Lower lobe of right lung (tissue), 2 donors: ENCODE measurements around the gene PPARA. TPM values are rescaled to one million over a fixed set of nuclear protein-coding genes. Genes with fewer than 3 reads are reported as not detected.

ENCODE experiments used
- ATAC-seq, 2 donors: fragments of 200-7000 bp; cut with Tn5 transposase; one replicate each; pipeline ENCODE4 v1.9.1; 2020 to 2022; ENCODE audit warnings: mild to moderate bottlenecking in 2 of 2, moderate library complexity in 2 of 2
- DNase-seq: peaks from one replicate; pipeline ENCODE4 v3.0.0-alpha.2; 2020
- H3K27ac ChIP-seq: fragments of 200-600 bp; one replicate; pipeline ENCODE4 v1.8.0; 2022
- H3K27me3 ChIP-seq: fragments of 200-600 bp; one replicate; pipeline ENCODE4 v1.8.0; 2022; ENCODE audit warnings: low read depth
- H3K36me3 ChIP-seq: fragments of 200-600 bp; one replicate; pipeline ENCODE4 v1.8.0; 2022; ENCODE audit warnings: mild to moderate bottlenecking
- H3K4me1 ChIP-seq: fragments of 200-600 bp; one replicate; pipeline ENCODE4 v1.8.0; 2022
- H3K4me3 ChIP-seq: fragments of 200-600 bp; one replicate; pipeline ENCODE4 v1.8.0; 2022; ENCODE audit warnings: mild to moderate bottlenecking
- H3K9me3 ChIP-seq: fragments of 200-600 bp; one replicate; pipeline ENCODE4 v1.8.0; 2022
- CTCF ChIP-seq: fragments of 200-600 bp; IDR thresholded peaks from one replicate; pipeline ENCODE4 v1.8.0; 2022; ENCODE audit warnings: antibody characterized with exemption, mild to moderate bottlenecking
- intact Hi-C: fragments of 100-400 bp; cut with DNase I; formaldehyde crosslinking; loops from one replicate; pipeline ENCODE4 v1.11.0; 2022
- total RNA-seq: library from RNA; stranded (reverse); fragmentation: NEBNext Ultra II Directional; extraction: Animal tissue kit (Norgen Biotek cat#: 25700); gene quantifications from one replicate; pipeline ENCODE4 v1.2.1, GENCODE V29; 2021
- donor health status: DM: no; HTN: yes; CAD: no; lungs with severe emphysema.

The PPARA gene
- total RNA-seq, 1 donor from 2014 or later = 20.5 TPM

GRCh38 chr22:46230262-46230901, 80.1 kb downstream of the PPARA start:
- no peaks in the 10 kb centered on the region for H3K9me3 ChIP-seq
- ATAC-seq = no peak
- H3K27ac ChIP-seq = no peak overlapping the region
- TF ChIP-seq CTCF = no peak
- no peak for DNase-seq
- intact Hi-C loops = no loop called here
- no peaks in the 10 kb centered on the region for H3K4me1 ChIP-seq
- H3K27me3 ChIP-seq = no peaks in the 10 kb centered on the region
- peaks cover 31% of the 10 kb centered on the region for H3K36me3 ChIP-seq
- no peak overlapping the region for H3K4me3 ChIP-seq

GRCh38 chr22:46233231-46233630, 82.9 kb downstream of the PPARA start:
- intact Hi-C loops = no loop called here
- no peak for DNase-seq
- Histone ChIP-seq H3K36me3 (peaks cover 54% of the 10 kb centered on the region), H3K4me1 (no peaks in the 10 kb centered on the region), H3K4me3 (no peak overlapping the region), H3K27ac (no peak overlapping the region), H3K27me3 (no peaks in the 10 kb centered on the region), H3K9me3 (no peaks in the 10 kb centered on the region)
- peak in 1 of 2 donors; percentile 76 for ATAC-seq
- TF ChIP-seq CTCF = no peak

- Histone ChIP-seq H3K36me3 (peaks cover 68% of the 10 kb centered on the region), H3K27me3 (no peaks in the 10 kb centered on the region), H3K9me3 (no peaks in the 10 kb centered on the region), H3K4me3 (no peak overlapping the region), H3K4me1 (no peaks in the 10 kb centered on the region), H3K27ac (no peak overlapping the region)
- intact Hi-C loops = no loop called here
- TF ChIP-seq CTCF = no peak
- DNase-seq = no peak
- no peak for ATAC-seq
These were observed 84.6 kb downstream of the PPARA start for GRCh38 chr22:46234969-46235368.

- Histone ChIP-seq H3K4me1 (no peaks in the 10 kb centered on the region), H3K27me3 (no peaks in the 10 kb centered on the region), H3K9me3 (no peaks in the 10 kb centered on the region), H3K36me3 (peaks cover 60% of the 10 kb centered on the region), H3K27ac (no peak overlapping the region), H3K4me3 (no peak overlapping the region)
- ATAC-seq (no peak), DNase-seq (no peak)
- no peak for TF ChIP-seq CTCF
- intact Hi-C loops = no loop called here
These were observed 87.3 kb downstream of the PPARA start for GRCh38 chr22:46237453-46238124.

- no peak overlapping the region for H3K27ac ChIP-seq
- DNase-seq (no peak), ATAC-seq (no peak)
- intact Hi-C loops = no loop called here
- TF ChIP-seq CTCF = no peak
- H3K4me3 ChIP-seq = no peak overlapping the region
- H3K9me3 ChIP-seq = no peaks in the 10 kb centered on the region
- H3K4me1 ChIP-seq = no peaks in the 10 kb centered on the region
- no peaks in the 10 kb centered on the region for H3K27me3 ChIP-seq
- H3K36me3 ChIP-seq = peaks cover 61% of the 10 kb centered on the region
These were observed 88.2 kb downstream of the PPARA start for GRCh38 chr22:46238541-46238940.
